Stromal cell of bone marrow (primary cell): Measurements from ENCODE around the gene CUTA.
A peak's percentile ranks its signal among the peaks of the same experiment; 100 is the strongest.

Source experiments
- DNase-seq: peaks from one replicate; pipeline ENCODE4 v3.0.0-alpha.2; 2012; ENCODE audit warnings: low read depth

CUTA gene

GRCh38 chr6:33439956-33440648 is 22.2 kb upstream of the CUTA start:
- no peak for DNase-seq

GRCh38 chr6:33438978-33439594 is 21.2 kb upstream of the CUTA start:
- DNase-seq: no peak

DNA sequence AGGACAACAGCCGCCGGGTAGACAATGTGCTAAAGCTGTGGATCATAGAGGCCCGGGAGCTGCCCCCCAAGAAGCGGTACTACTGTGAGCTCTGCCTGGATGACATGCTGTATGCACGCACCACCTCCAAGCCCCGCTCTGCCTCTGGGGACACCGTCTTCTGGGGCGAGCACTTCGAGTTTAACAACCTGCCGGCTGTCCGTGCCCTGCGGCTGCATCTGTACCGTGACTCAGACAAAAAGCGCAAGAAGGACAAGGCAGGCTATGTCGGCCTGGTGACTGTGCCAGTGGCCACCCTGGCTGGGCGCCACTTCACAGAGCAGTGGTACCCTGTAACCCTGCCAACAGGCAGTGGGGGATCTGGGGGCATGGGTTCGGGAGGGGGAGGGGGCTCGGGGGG is 19.8 kb upstream of the CUTA start:
- DNase-seq: no peak

GRCh38 chr6:33434961-33435360 is 17.1 kb upstream of the CUTA start:
- no peak for DNase-seq

GRCh38 chr6:33433544-33434191 is 15.8 kb upstream of the CUTA start:
- DNase-seq: no peak

DNA sequence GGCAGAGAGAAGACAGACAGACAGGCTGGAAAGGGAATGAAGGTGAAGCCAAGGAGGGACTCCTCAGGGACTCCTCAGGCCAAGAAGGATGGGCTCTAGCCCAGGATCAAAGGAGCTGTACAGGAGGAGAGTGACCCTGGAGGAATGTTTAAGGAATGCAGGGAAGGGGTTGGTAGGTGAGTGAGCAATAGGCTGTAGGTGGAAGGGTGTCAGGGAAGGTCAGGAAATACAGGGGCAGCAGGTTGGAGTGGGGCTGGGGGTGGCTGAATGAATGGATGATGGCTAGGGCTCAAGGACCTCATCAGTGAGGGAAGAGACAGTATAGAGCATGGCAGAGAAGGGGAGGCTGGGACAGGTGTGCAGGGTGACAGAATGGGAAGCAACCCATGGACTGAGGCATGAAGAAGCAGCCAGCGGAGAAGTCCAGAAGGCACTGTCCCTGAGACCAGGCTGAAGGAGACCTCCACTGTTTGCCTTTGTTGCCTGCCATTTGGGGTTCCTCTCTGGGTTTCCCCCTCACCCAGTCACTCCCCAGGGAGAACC is 15.2 kb upstream of the CUTA start:
- DNase-seq: no peak

- no peak for DNase-seq
Observed at GRCh38 chr6:33432546-33432945, 14.6 kb upstream of the CUTA start.

GRCh38 chr6:33431880-33432541 is 14.1 kb upstream of the CUTA start:
- DNase-seq: no peak

- no peak for DNase-seq
Observed at GRCh38 chr6:33430991-33431879, 13.3 kb upstream of the CUTA start.

DNA sequence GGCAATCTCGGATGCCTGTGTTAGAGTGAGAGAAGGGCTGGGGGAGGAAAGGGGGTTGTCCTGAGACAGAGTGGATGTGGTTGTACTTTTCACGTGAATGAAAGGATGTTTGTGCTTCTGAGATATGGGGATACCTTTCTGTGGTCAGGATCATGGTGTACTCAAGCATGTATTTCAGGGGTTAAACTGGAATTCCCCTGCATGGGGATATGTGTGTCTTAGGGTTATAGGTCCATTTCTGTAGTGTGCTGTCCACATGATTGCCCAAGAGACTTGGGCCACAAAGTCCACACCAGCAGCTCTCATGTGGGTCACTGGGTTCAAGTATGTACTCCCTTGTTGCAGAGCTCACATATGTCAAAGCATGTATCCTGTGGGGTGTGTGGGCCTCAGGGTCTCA is 12.4 kb upstream of the CUTA start:
- no peak for DNase-seq

- no peak for DNase-seq
Observed at GRCh38 chr6:33429750-33430052, 11.8 kb upstream of the CUTA start.

GRCh38 chr6:33428966-33429749 is 11.3 kb upstream of the CUTA start:
- DNase-seq: no peak

GRCh38 chr6:33428224-33428965 is 10.5 kb upstream of the CUTA start:
- DNase-seq: no peak

DNA sequence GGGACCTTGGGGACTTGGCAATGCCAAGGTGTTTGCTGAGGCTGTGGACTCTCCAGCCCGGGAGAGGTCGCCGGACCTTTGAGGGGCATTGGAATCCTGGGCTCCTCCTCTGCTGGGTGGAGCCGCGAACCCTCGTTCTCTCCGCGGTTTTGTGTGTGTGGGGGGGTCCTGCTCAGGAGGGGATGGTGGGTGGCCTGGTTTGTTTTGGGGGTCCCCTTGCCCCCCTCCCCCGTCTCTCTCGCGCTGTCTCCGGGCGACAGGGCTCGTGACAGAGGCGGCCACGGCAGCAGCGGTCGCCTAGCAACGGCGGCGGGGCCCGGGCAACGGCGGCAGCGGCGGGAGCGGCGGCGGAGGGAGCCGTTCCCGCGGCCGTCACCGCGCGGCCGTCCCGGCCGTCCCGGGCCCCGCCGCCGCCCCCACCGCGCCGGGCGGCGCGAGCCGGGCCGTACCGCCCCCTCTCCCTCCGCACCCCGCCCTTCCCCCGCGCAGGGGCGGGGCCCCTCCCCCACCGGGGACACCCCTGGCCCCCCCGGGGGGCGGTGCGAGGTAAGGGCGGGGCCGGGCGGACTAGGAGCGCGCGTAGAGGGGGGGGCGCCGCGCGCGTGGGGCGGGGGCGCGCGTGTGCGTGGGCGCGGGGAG is 9.8 kb upstream of the CUTA start:
- DNase-seq: no peak

DNA sequence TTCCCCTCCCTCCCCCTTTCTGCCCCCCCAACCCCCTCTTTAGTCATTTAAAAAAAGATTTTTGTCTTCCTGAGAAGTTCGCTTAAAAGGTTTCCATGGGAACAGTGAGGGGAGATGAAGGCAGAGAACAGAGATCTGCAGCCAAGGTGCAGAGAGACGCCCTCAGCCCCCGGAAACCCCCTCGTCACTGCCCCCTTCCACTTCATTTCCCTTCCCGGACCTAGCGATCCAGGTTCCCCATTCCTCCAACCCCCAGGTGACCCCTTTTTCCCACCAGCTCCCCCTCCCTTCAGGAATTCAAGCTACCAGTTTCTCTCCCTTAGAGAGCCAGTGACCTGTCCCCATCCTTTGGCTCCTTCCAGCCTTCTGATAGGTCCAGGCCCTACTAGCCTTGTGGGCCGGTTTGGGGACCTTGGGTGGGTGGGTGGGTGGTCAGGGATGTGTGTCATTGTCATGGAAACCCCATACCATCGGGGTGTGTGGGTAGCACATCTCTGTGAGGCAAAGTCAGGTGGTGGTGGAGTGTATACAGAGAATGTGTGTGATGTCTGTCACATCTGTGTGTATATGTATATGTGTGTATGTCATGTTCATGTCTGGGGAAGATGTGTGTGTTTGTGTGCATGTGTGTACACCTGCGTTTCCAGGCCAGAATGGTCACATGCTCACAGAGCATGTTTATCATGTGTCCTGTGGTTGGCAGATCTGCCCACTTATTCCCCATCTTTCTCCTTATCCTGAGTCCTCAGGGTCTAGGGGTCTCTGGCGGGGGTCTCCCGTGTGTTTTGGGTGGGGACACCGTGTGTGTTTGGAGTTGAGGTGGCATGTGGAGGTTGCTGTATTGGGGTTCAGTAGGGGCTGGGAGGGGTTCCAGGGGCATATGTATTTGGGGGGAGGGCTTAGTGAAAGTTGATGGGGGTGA is 8.9 kb upstream of the CUTA start:
- DNase-seq: no peak

DNA sequence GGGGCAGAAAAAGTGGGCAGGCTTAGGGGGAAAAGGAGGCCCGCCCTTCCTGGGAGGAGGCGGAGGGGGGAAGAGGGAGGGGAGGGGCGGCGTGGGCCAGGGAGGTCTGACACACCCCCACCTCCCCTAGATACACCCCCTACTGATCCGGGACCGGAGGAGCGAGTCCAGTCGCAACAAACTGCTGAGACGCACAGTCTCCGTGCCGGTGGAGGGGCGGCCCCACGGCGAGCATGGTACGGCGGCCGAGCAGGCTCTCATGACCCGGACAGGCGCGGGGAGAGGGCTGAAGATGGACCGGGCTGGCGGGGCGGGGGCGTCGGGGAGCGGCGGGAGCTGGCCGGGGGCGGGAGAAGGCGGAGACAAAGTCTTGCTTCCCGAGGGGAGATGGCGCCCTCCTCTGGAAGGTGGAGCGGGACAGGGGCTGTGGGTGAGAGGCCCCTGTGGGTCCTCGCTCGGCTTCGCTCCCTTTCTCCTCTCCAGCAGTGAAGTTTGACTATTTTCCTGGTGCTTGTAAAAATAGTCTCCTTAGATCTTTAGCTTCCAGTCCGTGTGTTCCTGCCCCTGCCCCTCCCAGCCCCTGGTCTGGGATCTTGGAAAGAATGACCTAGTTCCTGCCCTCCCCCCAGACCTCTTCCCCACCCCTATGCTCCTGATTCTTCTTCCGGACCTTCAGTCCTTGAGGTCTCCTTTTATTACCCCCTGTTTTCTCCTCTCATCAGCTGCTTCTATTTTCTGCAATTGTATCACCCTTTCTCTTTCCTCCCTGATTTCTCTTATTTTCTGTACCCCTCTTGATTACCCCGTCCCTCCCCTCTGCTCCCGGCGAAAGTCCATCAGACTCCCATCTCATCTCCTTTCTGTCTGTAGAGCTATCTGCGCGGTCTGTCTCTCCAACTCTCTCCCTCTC is 8.0 kb upstream of the CUTA start:
- peak; percentile 64 for DNase-seq

DNA sequence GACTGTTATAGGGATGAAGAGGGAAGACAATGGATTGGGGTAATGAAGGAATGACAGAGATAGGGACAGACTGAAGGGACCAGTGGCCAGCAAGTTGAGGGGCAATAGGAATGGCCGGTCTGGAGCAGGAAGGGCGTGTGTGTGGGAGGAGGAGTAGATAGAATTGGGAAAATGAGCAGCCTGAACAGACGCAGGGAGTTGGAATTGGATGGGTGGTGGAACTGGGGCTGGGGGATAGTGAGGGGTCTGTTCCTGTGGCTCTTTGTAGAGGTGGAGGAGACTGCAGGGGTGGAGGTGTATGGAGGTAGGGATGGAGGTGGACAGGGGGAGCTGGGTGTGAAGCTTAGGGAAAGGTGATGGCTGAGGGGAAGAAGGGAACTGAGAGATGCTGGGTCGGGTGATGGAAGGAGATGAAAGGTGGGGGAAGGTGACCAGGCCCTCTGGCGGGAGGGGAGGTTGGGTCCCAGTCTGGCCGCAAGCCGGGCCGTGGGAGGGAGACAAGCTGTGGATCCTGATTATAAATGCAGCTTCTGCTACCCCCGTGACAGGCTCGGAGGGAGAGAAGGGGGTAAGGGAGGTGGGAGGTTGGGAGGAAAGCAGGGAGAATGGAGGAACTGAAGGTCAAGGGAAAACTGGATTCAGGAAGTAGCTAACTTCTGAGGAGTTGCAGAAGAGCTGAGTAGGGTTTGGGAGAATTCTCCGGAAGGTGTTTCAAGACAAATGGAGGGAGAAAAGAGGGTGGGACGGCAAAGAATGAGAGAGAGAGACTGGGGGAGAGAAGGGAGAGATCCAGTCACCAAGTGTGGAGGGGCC is 7.2 kb upstream of the CUTA start:
- no peak for DNase-seq
